Fibroblast of the aortic adventitia (primary cell): ENCODE data around the gene FLNB. TPM values are rescaled to one million over a fixed set of nuclear protein-coding genes. Genes with fewer than 3 reads are reported as not detected.
"Not testable (repeated sequence)": the region's sequence is repeated elsewhere in the genome, so short reads cannot be mapped to it uniquely, and the experiment has no call there.

Source experiments
- DNase-seq: peaks from one replicate; pipeline ENCODE4 v3.0.0-alpha.2; 2010; ENCODE audit warnings: low read depth
- H3K4me3 ChIP-seq: 2 replicates; pipeline ENCODE4 v1.5.1; 2011; ENCODE audit warnings: low read depth, mild to moderate bottlenecking, control low read depth, low read length, moderate library complexity
- total RNA-seq: library from RNA; depleted of rRNA; stranded (reverse); fragments of >200 nt; gene quantifications from 2 replicates; pipeline ENCODE4 v1.2.3, GENCODE V29; 2012; ENCODE audit warnings: low replicate concordance
- TF ChIP-seq, protein P1 (sequence below): IDR thresholded peaks from 2 replicates; pipeline ENCODE4 v1.5.1; 2011; ENCODE audit warnings: mild to moderate bottlenecking, low read length, control low read depth, inconsistent platforms; ENCODE audit not compliant: insufficient read depth

FLNB gene
- total RNA-seq, 1 donor: 69.0 TPM

DNA sequence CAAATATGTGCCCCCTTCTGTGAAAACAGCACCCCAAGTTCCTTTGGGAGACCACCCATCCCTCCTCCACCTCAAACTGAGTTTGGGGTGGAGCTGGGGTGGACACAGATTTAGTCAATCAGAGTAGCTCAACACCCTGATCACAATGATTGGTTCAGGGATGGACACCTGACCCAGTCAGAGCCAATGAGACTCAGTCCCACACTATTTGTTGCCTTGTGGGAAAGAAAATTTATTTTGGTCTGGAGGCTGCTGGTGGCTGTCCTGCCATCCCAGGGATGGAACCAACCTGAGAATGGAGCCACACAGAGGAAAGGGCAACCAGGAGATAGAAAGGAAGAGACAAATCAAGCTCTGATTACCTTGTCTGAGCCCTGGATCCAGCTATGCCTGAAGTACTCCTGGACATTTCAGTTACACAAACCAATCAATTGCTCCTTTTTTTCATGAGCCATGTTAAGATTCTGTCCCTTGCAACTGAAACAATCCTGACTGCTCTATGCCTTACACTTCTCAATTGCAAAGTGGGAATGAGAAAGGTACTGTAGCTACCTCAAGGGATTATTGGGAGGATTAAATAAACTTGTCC lies 192.0 kb downstream of the FLNB start:
- DNase-seq: no peak
- TF ChIP-seq, protein P1, sequence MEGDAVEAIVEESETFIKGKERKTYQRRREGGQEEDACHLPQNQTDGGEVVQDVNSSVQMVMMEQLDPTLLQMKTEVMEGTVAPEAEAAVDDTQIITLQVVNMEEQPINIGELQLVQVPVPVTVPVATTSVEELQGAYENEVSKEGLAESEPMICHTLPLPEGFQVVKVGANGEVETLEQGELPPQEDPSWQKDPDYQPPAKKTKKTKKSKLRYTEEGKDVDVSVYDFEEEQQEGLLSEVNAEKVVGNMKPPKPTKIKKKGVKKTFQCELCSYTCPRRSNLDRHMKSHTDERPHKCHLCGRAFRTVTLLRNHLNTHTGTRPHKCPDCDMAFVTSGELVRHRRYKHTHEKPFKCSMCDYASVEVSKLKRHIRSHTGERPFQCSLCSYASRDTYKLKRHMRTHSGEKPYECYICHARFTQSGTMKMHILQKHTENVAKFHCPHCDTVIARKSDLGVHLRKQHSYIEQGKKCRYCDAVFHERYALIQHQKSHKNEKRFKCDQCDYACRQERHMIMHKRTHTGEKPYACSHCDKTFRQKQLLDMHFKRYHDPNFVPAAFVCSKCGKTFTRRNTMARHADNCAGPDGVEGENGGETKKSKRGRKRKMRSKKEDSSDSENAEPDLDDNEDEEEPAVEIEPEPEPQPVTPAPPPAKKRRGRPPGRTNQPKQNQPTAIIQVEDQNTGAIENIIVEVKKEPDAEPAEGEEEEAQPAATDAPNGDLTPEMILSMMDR: no peak
- H3K4me3 ChIP-seq: no peak overlapping the region

GRCh38 chr3:58200846-58201355 lies 192.7 kb downstream of the FLNB start:
- TF ChIP-seq, protein P1: no peak
- no peak for DNase-seq
- no peak overlapping the region for H3K4me3 ChIP-seq

DNA sequence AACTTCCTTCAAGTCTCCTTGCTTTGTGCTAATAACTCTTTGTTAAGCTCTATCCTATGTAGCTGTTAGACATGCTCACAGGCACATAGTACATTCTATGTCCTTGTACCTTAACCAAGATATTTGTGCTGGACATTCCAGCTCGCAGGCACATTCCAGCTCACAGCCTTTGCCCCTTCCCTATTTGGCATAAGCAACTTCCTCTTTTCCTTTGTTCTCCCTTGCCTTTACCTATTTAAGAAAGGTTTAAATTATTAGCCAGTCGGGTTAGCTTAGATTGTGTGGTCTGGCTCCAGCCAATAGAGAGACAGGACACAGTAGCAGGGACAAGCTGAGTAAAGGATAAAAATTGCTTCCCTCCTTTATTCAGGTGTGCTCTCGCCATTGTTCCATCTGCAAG lies 193.2 kb downstream of the FLNB start:
- DNase-seq, H3K4me3 ChIP-seq: not testable (repeated sequence)

DNA sequence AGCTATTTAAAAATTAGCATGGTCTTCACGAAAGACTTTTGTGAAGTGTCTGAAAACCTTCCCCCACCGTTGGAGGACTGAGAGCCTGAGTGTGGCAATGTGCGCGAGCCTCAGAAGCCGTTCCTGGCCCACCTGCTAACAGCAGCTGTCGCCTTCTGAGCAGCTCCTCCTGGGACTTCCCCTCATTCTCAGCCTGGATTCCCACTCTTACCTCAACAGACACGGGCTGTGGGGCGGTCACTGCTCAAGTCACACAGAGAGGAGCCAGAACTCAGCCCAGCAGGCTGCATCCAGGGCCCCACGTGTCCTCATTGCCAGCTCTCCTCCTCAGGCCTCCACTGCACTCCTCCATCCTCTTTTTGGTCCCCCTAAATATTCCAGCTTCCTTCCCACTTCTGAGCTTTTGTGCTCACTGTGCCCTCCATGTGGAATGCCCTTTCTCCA lies 194.7 kb downstream of the FLNB start:
- H3K4me3 ChIP-seq: no peak overlapping the region
- DNase-seq: no peak
- TF ChIP-seq, protein P1: no peak

DNA sequence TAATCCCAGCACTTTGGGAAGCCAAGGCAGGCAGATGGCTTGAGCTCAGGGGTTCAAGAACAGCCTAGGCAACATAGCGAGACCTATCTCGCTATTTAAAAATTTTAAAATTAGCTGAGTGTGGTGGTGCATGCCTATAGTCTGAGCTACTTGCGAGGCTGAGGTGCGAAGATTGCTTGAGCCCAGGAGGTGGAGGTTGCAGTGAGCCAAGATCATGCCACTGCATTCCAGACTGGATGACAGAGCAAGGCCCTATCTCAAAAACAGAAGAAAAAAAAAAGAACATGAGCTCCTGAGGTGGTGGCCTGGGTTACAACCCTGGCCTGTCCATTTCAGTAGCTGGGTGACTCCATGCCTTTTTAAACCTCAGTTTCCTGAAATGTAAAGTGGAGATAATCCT lies 195.3 kb downstream of the FLNB start:
- no peak overlapping the region for H3K4me3 ChIP-seq
- no peak for DNase-seq
- TF ChIP-seq, protein P1: no peak

DNA sequence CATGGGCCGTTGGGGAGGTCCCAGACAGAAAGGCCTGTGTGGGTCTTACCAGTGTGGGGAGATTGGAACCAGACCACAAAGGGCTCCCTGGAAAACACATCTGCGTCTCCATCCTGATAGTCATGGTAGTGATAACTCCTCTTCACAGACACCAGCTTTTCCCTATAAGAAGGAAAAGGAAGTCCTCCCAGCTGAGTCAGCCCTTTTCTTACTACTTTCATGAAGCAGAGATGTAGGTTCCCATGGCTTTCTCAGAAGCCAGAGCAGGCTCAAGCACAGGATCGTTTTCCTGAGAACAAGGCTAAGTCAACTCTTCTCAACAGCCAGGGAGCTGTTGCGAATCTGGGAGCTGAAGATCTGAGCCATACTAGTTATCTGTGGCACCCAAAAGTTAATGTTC lies 196.5 kb downstream of the FLNB start:
- H3K4me3 ChIP-seq: no peak overlapping the region
- TF ChIP-seq, protein P1: no peak
- no peak for DNase-seq

- H3K4me3 ChIP-seq: no peak overlapping the region
- no peak for DNase-seq
- TF ChIP-seq, protein P1: no peak
These were observed 197.8 kb downstream of the FLNB start for GRCh38 chr3:58205981-58206380.
